Brain pericyte (primary cell): ENCODE measurements around the gene OLFML2B.

Source experiments
- DNase-seq: peaks from one replicate; pipeline ENCODE4 v3.0.0-alpha.2; 2012; ENCODE audit warnings: low read depth, low spot score

The OLFML2B gene

DNA sequence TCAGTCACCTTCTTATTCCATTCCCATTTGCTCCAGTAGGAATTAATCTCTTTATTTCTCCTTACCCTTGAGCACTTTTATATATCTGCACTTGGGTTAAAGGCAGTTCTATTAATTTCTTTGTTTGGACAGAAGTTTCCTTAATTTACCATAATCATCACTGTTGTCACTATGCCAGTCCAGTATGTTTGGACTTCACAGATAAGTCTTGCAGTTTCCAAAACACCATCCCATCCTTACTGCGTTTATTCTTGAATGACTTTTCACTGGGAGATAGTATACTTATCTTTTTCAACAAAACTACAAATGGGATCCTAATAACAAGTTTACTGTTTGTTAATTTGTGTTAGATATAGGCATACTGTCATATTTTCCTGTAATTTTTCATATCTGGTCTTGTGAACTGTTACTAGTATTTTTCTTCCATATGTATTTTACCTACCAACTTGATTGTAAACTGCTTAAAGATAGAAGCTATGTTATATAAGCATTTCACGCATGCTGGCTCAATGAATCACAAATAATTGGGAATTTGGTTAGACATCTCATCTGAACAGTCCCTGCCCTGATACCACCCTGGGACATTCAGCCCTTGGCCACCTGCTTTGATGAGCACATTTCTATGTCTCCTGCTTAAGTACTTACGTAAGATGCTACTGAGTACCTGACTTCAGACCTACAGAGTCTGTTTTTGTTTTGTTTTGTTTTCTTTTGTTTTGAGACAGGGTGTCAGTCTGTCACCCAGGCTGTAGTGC, 78.2 kb downstream of the OLFML2B start:
- no peak for DNase-seq

DNA sequence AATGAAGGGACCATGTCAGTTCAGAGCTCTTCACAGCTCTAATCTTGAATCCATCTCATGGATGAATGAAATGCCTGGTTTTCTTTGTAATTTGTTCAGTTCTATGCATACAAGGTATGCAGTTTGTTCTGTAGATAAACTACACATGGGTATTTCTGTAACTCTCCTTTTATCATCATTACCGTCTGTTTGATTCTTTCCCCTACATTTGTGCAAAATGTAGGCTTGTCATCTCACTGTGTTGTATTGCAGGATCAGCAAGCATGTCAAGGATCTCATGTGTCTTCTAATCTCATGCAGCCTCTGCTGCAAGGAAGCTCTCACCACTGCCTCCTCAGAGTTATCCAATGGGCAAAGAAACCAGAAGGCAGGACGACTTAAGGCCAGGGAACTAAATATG, 79.3 kb downstream of the OLFML2B start:
- no peak for DNase-seq

- no peak for DNase-seq
Observed at GRCh38 chr1:161943737-161944136, 79.9 kb downstream of the OLFML2B start.

DNA sequence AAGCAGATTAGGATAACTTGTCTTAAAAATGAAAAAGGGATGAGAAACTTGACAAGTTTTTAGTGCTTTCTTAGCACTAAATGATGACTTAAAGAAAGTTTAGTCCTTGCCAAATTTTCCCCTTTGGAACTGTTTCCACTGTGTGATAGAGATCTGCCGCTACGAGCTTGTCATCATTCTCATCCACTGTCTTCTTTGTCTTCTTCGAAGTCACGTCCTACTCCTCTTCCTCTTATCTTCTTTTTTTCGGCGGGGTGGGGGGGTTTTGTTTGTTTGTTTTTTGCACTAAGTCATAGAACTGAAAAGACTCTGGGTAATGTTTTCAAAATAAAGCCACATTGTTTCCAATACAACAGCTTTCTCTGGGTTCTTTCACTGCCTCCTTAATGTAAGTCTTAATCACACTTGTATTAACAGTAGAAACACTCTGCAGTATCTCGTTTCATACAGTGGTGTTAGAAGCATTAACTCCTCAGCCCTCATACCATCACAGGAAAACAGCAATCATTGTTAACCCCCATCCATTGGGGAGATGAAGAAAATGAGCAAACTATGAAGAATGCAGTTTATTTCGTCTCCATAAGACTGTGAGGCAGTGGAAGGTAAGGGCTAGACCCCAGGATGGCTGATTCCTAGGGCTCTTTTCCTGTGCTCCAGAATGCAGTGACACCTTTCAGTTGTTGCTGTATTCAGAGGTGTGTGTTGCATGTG, 81.8 kb downstream of the OLFML2B start:
- DNase-seq = no peak

- no peak for DNase-seq
Observed at GRCh38 chr1:161940866-161941591, 82.6 kb downstream of the OLFML2B start.

DNA sequence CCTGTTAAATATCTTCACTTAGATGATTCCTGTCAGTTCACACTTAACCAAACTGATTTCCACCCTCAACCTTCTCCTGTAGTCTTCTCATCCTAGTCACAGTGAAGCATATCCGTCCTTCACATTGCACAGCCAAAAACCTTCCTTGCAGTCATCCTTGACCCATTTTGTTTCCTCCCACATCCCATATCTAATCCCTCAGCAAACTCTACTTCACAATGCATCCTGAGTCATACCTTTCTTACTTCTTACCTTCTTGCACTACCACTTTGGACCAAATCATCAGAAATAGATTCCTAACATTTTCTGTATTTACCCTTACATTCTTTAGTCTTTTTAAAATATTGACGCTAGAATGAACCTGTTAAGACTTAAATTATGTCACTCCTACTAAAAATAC, 86.9 kb downstream of the OLFML2B start:
- DNase-seq = no peak

GRCh38 chr1:161935264-161935663, 88.4 kb downstream of the OLFML2B start:
- DNase-seq = no peak

GRCh38 chr1:161933592-161934588, 89.8 kb downstream of the OLFML2B start:
- DNase-seq = no peak
